Activated CD4-positive, alpha-beta memory T cell treated with anti-CD3 and anti-CD28 coated beads for 36 hours (primary cell): Measurements from ENCODE around the gene VWCE. TPM values are rescaled to one million over a fixed set of nuclear protein-coding genes. Genes with fewer than 3 reads are reported as not detected.
"Not testable (repeated sequence)": the region's sequence is repeated elsewhere in the genome, so short reads cannot be mapped to it uniquely, and the experiment has no call there.

Source experiments
- CTCF ChIA-PET: fragments of 350-600 bp; sonication (Branson Sonifier 250); formaldehyde crosslinking; loops from one replicate; lab custom pipeline; 2021; ENCODE audit warnings: antibody characterized with exemption, inconsistent platforms; lab: Charles Lee
- POLR2A ChIA-PET: fragments of 350-600 bp; sonication (Branson Sonifier 250); formaldehyde crosslinking; loops from one replicate; lab custom pipeline; 2021; ENCODE audit warnings: antibody characterized with exemption; lab: Charles Lee
- DNase-seq: peaks from one replicate; pipeline ENCODE4 v3.0.0-alpha.2; 2020
- H3K27ac Mint-ChIP-seq: one replicate; pipeline ENCODE4 v1.8.0; 2021; ENCODE audit warnings: mixed read lengths
- H3K27me3 Mint-ChIP-seq: one replicate; pipeline ENCODE4 v1.8.0; 2021; ENCODE audit warnings: mixed read lengths
- H3K36me3 Mint-ChIP-seq: one replicate; pipeline ENCODE4 v1.8.0; 2021; ENCODE audit warnings: mixed read lengths
- H3K4me1 Mint-ChIP-seq: one replicate; pipeline ENCODE4 v1.8.0; 2021; ENCODE audit warnings: low read depth, mixed read lengths
- H3K4me3 Mint-ChIP-seq: one replicate; pipeline ENCODE4 v1.8.0; 2021; ENCODE audit warnings: mild to moderate bottlenecking, mixed read lengths
- H3K9me3 Mint-ChIP-seq: one replicate; pipeline ENCODE4 v1.8.0; 2021; ENCODE audit warnings: mixed read lengths
- intact Hi-C: fragments of 100-400 bp; cut with micrococcal nuclease; formaldehyde crosslinking; loops from one replicate; pipeline ENCODE4 v1.15.1; 2023
- total RNA-seq, 2 experiments: library from RNA; stranded (reverse); gene quantifications; one replicate each; pipeline ENCODE4 v1.2.3, GENCODE V29; 2021

The VWCE gene
- total RNA-seq, 2 experiments from 2014 or later, result 1.1 to 1.4 TPM

GRCh38 chr11:61222692-61223091 is 72.4 kb downstream of the VWCE start:
- DNase-seq, POLR2A ChIA-PET, H3K27me3 Mint-ChIP-seq, CTCF ChIA-PET, H3K36me3 Mint-ChIP-seq, H3K4me1 Mint-ChIP-seq, H3K9me3 Mint-ChIP-seq, intact Hi-C loops, H3K4me3 Mint-ChIP-seq, H3K27ac Mint-ChIP-seq: not testable (repeated sequence)

DNA sequence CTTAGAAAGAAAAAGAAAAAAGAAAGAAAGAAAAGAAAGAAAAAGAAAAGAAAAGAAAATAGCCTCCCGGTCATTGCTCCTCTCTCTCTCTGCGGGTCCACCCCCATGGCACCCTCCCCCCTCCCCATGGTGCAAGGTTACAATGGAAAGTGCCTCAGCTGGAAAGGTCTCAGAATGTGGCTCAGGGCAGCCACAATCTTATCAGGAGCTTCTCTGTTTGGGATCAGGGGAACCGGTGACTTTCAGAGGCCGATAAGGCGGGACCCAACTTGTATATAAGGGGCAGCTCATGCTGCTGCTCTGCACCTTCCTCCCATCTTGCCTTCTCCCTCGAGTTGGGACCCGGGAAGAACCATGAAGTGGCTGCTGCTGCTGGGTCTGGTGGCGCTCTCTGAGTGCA is 73.1 kb downstream of the VWCE start, which contains the start of gene PGA4:
Gene PGA4 (plus strand): TSS at position 301 of the 400 bp plus-strand sequence. CDS start 54 bp downstream, at position 355.
- POLR2A ChIA-PET, CTCF ChIA-PET, H3K27me3 Mint-ChIP-seq, H3K9me3 Mint-ChIP-seq, DNase-seq, intact Hi-C loops, H3K4me3 Mint-ChIP-seq, H3K36me3 Mint-ChIP-seq, H3K4me1 Mint-ChIP-seq, H3K27ac Mint-ChIP-seq: not testable (repeated sequence)

DNA sequence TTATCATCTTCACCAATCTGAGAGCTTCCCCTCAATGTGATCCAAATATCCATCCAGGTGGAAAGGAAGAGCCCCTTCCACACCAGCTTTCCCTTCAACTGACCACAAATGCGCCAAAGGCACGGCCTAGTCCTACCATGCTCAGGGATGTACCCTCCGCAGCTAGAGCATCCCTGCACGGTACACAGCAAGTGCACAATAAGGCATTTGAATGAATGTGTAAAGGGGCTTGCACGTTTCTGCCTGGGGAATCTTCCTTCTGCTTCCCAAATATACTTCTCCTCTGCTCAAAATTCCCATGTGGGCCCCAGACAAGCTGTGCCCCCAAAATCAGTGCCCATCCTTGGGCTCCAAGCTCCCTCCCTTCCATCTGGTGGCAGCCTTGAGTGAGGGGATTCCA is 76.1 kb downstream of the VWCE start:
- H3K4me3 Mint-ChIP-seq, CTCF ChIA-PET, H3K36me3 Mint-ChIP-seq, H3K27me3 Mint-ChIP-seq, DNase-seq, H3K27ac Mint-ChIP-seq, intact Hi-C loops, POLR2A ChIA-PET, H3K9me3 Mint-ChIP-seq, H3K4me1 Mint-ChIP-seq: not testable (repeated sequence)

- CTCF ChIA-PET, H3K4me1 Mint-ChIP-seq, intact Hi-C loops, POLR2A ChIA-PET, H3K4me3 Mint-ChIP-seq, H3K27me3 Mint-ChIP-seq, H3K27ac Mint-ChIP-seq, H3K36me3 Mint-ChIP-seq, H3K9me3 Mint-ChIP-seq, DNase-seq: not testable (repeated sequence)
These were observed 76.8 kb downstream of the VWCE start for GRCh38 chr11:61218306-61218705.

DNA sequence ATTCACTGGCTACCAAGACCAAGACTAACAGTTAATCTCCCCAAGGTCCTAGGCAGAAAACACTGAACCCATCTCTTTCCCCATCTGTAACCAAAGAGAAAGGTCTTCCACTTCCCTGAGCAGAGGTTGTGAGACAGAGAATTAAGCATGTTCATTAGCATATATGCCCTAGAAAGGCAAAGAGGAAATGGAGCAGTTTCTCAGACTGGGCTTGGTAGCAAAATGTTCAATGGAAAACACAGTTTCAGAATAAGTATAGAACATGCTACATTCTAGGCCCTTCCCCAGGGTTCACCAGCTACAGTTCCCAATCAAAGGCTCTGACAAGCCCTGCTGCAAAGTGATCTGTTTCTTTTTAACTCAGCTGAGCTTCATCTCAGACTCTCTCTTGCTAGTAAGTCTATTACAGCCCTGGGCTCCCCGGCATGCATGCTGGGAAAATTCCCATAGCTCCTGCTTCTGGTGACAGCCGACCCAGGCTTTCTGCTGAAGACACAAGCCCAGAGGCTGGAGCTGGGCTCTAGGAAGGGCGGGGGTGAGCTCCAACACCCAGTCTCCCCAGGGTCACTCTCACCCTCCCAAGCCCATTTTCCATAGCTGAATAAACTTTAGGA is 81.3 kb downstream of the VWCE start:
- CTCF ChIA-PET, H3K27me3 Mint-ChIP-seq, intact Hi-C loops, H3K9me3 Mint-ChIP-seq, H3K4me3 Mint-ChIP-seq, H3K27ac Mint-ChIP-seq, H3K36me3 Mint-ChIP-seq, H3K4me1 Mint-ChIP-seq, POLR2A ChIA-PET, DNase-seq: not testable (repeated sequence)

- intact Hi-C loops, H3K4me1 Mint-ChIP-seq, H3K36me3 Mint-ChIP-seq, CTCF ChIA-PET, H3K27ac Mint-ChIP-seq, H3K9me3 Mint-ChIP-seq, POLR2A ChIA-PET, H3K4me3 Mint-ChIP-seq, DNase-seq, H3K27me3 Mint-ChIP-seq: not testable (repeated sequence)
These were observed 82.9 kb downstream of the VWCE start for GRCh38 chr11:61212202-61212601.

DNA sequence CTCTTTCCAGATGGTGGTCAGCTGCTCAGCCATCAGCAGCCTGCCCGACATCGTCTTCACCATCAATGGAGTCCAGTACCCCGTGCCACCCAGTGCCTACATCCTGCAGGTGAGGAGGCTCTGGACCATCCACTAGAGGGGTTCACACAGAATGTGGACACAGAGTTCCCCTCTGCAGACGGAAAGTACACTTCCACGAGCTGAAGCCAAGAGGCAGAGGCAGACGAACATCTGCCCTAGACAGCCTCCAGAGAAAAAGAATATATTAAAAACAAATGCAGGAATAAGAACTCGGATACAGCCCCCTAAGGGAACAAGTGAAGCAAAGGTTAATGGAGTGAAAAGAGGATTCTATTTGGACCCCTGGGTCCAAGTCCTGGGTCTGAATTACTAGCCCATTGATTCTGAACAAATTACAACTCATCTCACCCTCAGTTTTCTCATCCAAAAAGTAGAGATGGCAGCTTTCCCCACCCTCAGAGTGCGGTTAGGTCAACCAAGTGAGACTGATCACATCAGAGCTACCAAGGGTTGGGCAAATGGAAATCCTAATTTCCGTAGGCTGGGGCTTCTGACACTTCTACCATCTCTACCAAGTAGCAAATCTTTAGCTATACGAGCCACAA is 83.7 kb downstream of the VWCE start:
- H3K4me3 Mint-ChIP-seq, H3K4me1 Mint-ChIP-seq, H3K36me3 Mint-ChIP-seq, intact Hi-C loops, H3K27me3 Mint-ChIP-seq, H3K27ac Mint-ChIP-seq, POLR2A ChIA-PET, H3K9me3 Mint-ChIP-seq, CTCF ChIA-PET, DNase-seq: not testable (repeated sequence)

- intact Hi-C loops, H3K4me3 Mint-ChIP-seq, DNase-seq, H3K9me3 Mint-ChIP-seq, H3K4me1 Mint-ChIP-seq, POLR2A ChIA-PET, CTCF ChIA-PET, H3K27ac Mint-ChIP-seq, H3K27me3 Mint-ChIP-seq, H3K36me3 Mint-ChIP-seq: not testable (repeated sequence)
These were observed 84.5 kb downstream of the VWCE start for GRCh38 chr11:61210629-61211028.

Other genes starting within 250 kb of the VWCE start
- gene CD5, start 192.8 kb downstream of the VWCE start, total RNA-seq, result 100 to 1,000 TPM; 302 to 306 TPM
- gene VPS37C, start 133.9 kb downstream of the VWCE start, total RNA-seq, result 1 to 10 TPM; 9.0 TPM
- gene PGA3, start 91.8 kb downstream of the VWCE start, total RNA-seq, result not detected
- gene PGA4, start 73.0 kb downstream of the VWCE start, total RNA-seq, result not detected
- not detected for gene PGA5, start 54.1 kb downstream of the VWCE start, total RNA-seq
- gene DDB1, start 37.8 kb upstream of the VWCE start, total RNA-seq, result 100 to 1,000 TPM; 222 to 223 TPM
- gene TKFC, start 37.9 kb upstream of the VWCE start, total RNA-seq, result 100 to 1,000 TPM; 118 to 120 TPM
- 10 to 100 TPM; 32.3 to 32.9 TPM for gene CYB561A3, start 66.6 kb upstream of the VWCE start, total RNA-seq
- gene TMEM138, start 67.1 kb upstream of the VWCE start, total RNA-seq, result 10 to 100 TPM; 33.7 to 34.6 TPM
- 1 to 10 TPM; 9.2 to 10.0 TPM for gene TMEM216, start 97.3 kb upstream of the VWCE start, total RNA-seq
- 100 to 1,000 TPM in 1 of 2 experiments, 10 to 100 TPM in 1; 90.9 to 100 TPM for gene CPSF7, start 134.7 kb upstream of the VWCE start, total RNA-seq
- 10 to 100 TPM; 31.4 to 35.4 TPM for gene SDHAF2, start 134.8 kb upstream of the VWCE start, total RNA-seq
- gene LRRC10B, start 213.4 kb upstream of the VWCE start, total RNA-seq, result not detected